Measurements from ENCODE around the gene ZNF76.

Gene ZNF76

GRCh38 chr6:35273822-35274559 lies 14.5 kb downstream of the ZNF76 start:
- TF ChIP-seq, protein P1, sequence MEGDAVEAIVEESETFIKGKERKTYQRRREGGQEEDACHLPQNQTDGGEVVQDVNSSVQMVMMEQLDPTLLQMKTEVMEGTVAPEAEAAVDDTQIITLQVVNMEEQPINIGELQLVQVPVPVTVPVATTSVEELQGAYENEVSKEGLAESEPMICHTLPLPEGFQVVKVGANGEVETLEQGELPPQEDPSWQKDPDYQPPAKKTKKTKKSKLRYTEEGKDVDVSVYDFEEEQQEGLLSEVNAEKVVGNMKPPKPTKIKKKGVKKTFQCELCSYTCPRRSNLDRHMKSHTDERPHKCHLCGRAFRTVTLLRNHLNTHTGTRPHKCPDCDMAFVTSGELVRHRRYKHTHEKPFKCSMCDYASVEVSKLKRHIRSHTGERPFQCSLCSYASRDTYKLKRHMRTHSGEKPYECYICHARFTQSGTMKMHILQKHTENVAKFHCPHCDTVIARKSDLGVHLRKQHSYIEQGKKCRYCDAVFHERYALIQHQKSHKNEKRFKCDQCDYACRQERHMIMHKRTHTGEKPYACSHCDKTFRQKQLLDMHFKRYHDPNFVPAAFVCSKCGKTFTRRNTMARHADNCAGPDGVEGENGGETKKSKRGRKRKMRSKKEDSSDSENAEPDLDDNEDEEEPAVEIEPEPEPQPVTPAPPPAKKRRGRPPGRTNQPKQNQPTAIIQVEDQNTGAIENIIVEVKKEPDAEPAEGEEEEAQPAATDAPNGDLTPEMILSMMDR (IDR thresholded peaks at IDR 0.05): no peak

DNA sequence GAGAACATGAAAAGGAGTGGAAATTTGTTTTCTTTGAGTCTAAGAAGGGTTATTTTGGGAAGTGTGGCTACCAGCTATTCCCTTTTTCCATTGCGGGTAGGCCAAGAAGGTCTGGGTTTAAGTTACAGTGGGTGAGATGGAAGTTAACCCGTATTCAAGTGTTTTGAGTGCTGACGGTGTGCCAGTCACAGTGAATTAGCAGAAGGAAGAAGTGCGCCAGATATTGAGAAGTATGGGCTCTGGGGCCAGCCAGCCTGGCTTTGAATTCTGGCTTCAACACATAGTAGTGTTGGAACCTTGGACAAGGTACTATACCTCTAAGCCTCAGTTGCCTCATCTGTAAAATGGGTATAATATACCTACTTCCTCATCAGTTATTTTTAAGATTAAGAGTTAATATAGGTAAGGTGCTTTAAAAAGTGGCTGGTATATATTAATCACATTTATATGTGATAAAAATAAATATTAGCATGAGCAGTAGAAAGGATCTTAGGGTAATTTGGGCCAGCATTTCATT lies 16.3 kb downstream of the ZNF76 start:
- TF ChIP-seq, protein P1 (IDR thresholded peaks at IDR 0.05): no peak

GRCh38 chr6:35278708-35279107 lies 19.2 kb downstream of the ZNF76 start:
- TF ChIP-seq, protein P1 (IDR thresholded peaks at IDR 0.05): no peak

GRCh38 chr6:35280903-35281302 lies 21.4 kb downstream of the ZNF76 start:
- TF ChIP-seq, protein P1 (IDR thresholded peaks at IDR 0.05): no peak

GRCh38 chr6:35282472-35282871 lies 22.9 kb downstream of the ZNF76 start:
- TF ChIP-seq, protein P1 (IDR thresholded peaks at IDR 0.05): no peak

- TF ChIP-seq, protein P1 (IDR thresholded peaks at IDR 0.05): no peak
Observed at GRCh38 chr6:35283361-35283760, 23.8 kb downstream of the ZNF76 start.

GRCh38 chr6:35287671-35288396 lies 28.3 kb downstream of the ZNF76 start:
- TF ChIP-seq, protein P1 (IDR thresholded peaks at IDR 0.05): no peak
